ENCODE results near the gene BTBD16.

DNA sequence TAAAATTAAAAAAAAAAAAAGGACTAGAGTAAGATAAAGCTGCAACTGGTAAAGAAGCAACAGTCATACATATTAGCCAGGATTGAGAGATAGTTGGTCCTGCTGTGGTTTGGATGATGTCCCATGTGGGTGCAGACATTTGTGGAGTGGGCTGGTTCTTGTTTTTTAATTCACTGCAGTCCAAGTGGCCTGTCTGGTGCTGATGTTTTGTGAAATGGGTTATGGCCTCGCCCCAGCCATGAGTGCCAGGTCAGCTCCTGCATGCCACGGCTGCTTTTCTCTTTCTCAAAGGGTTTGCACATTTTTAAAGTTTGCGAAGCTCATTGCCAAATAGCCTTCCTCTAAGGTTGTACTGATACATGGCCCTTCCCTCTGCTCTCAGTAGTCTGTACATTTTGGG, 14.1 kb upstream of the BTBD16 start:
- no peak for TF ChIP-seq NFRKB (IDR thresholded peaks at IDR 0.05)
- TF ChIP-seq ARNT (IDR thresholded peaks at IDR 0.05) = no peak
- TF ChIP-seq FOXK2 (IDR thresholded peaks at IDR 0.05) = no peak
- TF ChIP-seq FOXA1 (IDR thresholded peaks at IDR 0.05) = no peak
- no peak for TF ChIP-seq SP1 (IDR thresholded peaks at IDR 0.05)
- TF ChIP-seq SUZ12 (IDR thresholded peaks at IDR 0.05) = no peak

Measured in HEK293T (cell line).